Measurements from ENCODE around the gene NCOA7. TPM values are rescaled to one million over a fixed set of nuclear protein-coding genes. Genes with fewer than 3 reads are reported as not detected.

NCOA7 gene
- total and polyA plus RNA-seq, 9 of the 15 experiments (the other 6 are each of a cell fraction or from before 2014, with no cell fraction given) = 5.8 to 14.6 (median 9.3) TPM

- Histone ChIP-seq H3K9me3 (replicated peaks; ENCODE audit: control insufficient read depth, insufficient read depth, low read depth, low read length) (no peaks in the 10 kb centered on the region), H3K36me3 (ENCODE audit: control insufficient read depth, insufficient read depth, low read length) (peaks cover 9% of the 10 kb centered on the region; the same call in 1 of the 3 replicates), H3K4me1 (replicated peaks in 1 of 2; ENCODE audit: control insufficient read depth in 2 of 2, insufficient read depth in 2 of 2, low read length in 2 of 2) (peaks cover 0 to 15% of the 10 kb centered on the region in 2 experiments; a peak in 2 of 5 replicates), H3K79me2 (ENCODE audit: control insufficient read depth, insufficient read depth, low read length) (no peaks in the 10 kb centered on the region), H3K9me1 (ENCODE audit: control insufficient read depth, insufficient read depth, low read length) (no peaks in the 10 kb centered on the region), H3K9ac (ENCODE audit: insufficient read depth in 1 of 2, low read depth in 2 of 2, low read length in 2 of 2) (no peak overlapping the region), H3K4me3 (no peak overlapping the region), H3K27me3 (ENCODE audit: control insufficient read depth in 2 of 2, insufficient read depth in 2 of 2, low read length in 2 of 2) (no peaks in the 10 kb centered on the region), H3K4me2 (ENCODE audit: insufficient read depth, low read length) (no peak overlapping the region), H2AFZ (ENCODE audit: low read depth, low read length) (no peak overlapping the region), H3K27ac (ENCODE audit: extremely low read depth, low read depth, low read length) (no peak overlapping the region), H4K20me1 (replicated peaks; ENCODE audit: control insufficient read depth, insufficient read depth, low read length) (no peaks in the 10 kb centered on the region)
- DNase-seq (ENCODE audit: extremely low read depth in 1 of 4, low spot score in 3 of 4) (no peak), FAIRE-seq (no peak), ATAC-seq (no peak)
- no TSS peak for BruUV-seq (replicated peaks)
- POLR2A ChIA-PET = interaction anchor here (1.2 kb wide), 1 partner anchor 17 kb away, joined by 3 read pairs; no protein-coding TSS in a partner anchor
- CTCF ChIA-PET (ENCODE audit: low intra/inter-chr PET ratio) = no interaction called here
- intact Hi-C loops (cut with micrococcal nuclease) = no loop called here
- TF ChIP-seq IFI16 (CRISPR knock-in tag; IDR thresholded peaks at IDR 0.05) (no peak), SAFB (IDR thresholded peaks at IDR 0.05; ENCODE audit: borderline replicate concordance, low read depth, low read length) (no peak), ZNF699 (CRISPR knock-in tag; IDR thresholded peaks at IDR 0.05; ENCODE audit: insufficient replicate concordance) (no peak), ZNF316 (IDR thresholded peaks at IDR 0.05) (peak; percentile 69), PHF20 (IDR thresholded peaks at IDR 0.05; ENCODE audit: partially characterized antibody) (no peak), C11orf30 (IDR thresholded peaks at IDR 0.05; ENCODE audit: low read depth) (peak; percentile 56; the same call in 1 of the 2 replicates), ZSCAN29 (IDR thresholded peaks at IDR 0.05) (no peak), MAFG (tag; conservative IDR thresholded peaks at IDR 0.05) (peak; percentile 26; the same call in 1 of the 2 replicates), CBX5 (IDR thresholded peaks at IDR 0.05; ENCODE audit: borderline replicate concordance, low read depth) (no peak), RHOXF2B (CRISPR knock-in tag; conservative IDR thresholded peaks at IDR 0.05) (no peak)
- TF ChIP-seq, protein P1, sequence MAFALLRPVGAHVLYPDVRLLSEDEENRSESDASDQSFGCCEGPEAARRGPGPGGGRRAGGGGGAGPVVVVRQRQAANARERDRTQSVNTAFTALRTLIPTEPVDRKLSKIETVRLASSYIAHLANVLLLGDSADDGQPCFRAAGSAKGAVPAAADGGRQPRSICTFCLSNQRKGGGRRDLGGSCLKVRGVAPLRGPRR (CRISPR knock-in tag; IDR thresholded peaks at IDR 0.05) = no peak
- in situ Hi-C loops (cut with MboI) = no loop called here
- 63% methylated on average over 2 of the region's 2 CpGs for WGBS (ENCODE audit: insufficient coverage, low coverage, missing lambda C conversion rate)
These were observed 32.4 kb downstream of the NCOA7 start for GRCh38 chr6:125823180-125823579.
